IMR-90 (cell line): ENCODE results near the gene RNF31. TPM values are rescaled to one million over a fixed set of nuclear protein-coding genes. Genes with fewer than 3 reads are reported as not detected.

Source experiments
- ATAC-seq: fragments of 200-7000 bp; cut with Tn5 transposase; 2 replicates; pipeline ENCODE4 v1.9.1; 2020; ENCODE audit warnings: low read depth, mild to moderate bottlenecking, moderate library complexity
- BruUV-seq: library from RNA; stranded (reverse); fragments of 400-500 nt; replicated peaks from 2 replicates; lab custom pipeline; 2021; lab: Mats Ljungman, UMichigan
- CTCF ChIA-PET: fragments of 300-600 bp; formaldehyde crosslinking; extraction: SDS; loops from one replicate; lab custom pipeline; 2021; ENCODE audit warnings: antibody characterized with exemption; lab: Yijun Ruan, JAX
- POLR2A ChIA-PET: fragments of 300-600 bp; sonication (Branson Sonifier 250); formaldehyde crosslinking; loops from one replicate; lab custom pipeline; 2022; ENCODE audit warnings: antibody characterized with exemption; ENCODE audit not compliant: unreplicated experiment; lab: Charles Lee
- DNase-seq: peaks from one replicate; pipeline ENCODE4 v3.0.0; 2013
- H2AFZ ChIP-seq: replicated peaks from 2 replicates; pipeline ENCODE3; 2013; ENCODE audit warnings: low read length, mild to moderate bottlenecking; ENCODE audit not compliant: poor library complexity
- H2AK5ac ChIP-seq: 2 replicates; pipeline ENCODE4 v1.6.1; 2013; ENCODE audit warnings: low read depth, low read length, inconsistent platforms
- H2AK9ac ChIP-seq: replicated peaks from 2 replicates; pipeline ENCODE3; 2013; ENCODE audit warnings: mild to moderate bottlenecking, low read depth, low read length, moderate library complexity; ENCODE audit not compliant: poor library complexity
- H2BK120ac ChIP-seq: 2 replicates; pipeline ENCODE4 v1.6.1; 2013; ENCODE audit warnings: low read depth, low read length, inconsistent platforms
- H2BK15ac ChIP-seq: 3 replicates; pipeline ENCODE4 v1.6.1; 2013; ENCODE audit warnings: low read depth, low read length, inconsistent platforms
- H2BK20ac ChIP-seq: 2 replicates; pipeline ENCODE4 v1.6.1; 2013; ENCODE audit warnings: low read depth, mild to moderate bottlenecking, inconsistent platforms, low read length, moderate library complexity
- H2BK5ac ChIP-seq: 2 replicates; pipeline ENCODE4 v1.6.1; 2013; ENCODE audit warnings: mild to moderate bottlenecking, low read depth, low read length, inconsistent platforms; ENCODE audit not compliant: poor library complexity, severe bottlenecking
- H3K14ac ChIP-seq: replicated peaks from 2 replicates; pipeline ENCODE4 v1.6.1; 2013; ENCODE audit warnings: low read depth, low read length, inconsistent platforms
- H3K18ac ChIP-seq: 2 replicates; pipeline ENCODE4 v1.6.1; 2013; ENCODE audit warnings: low read depth, low read length, control low read depth
- H3K23ac ChIP-seq: 2 replicates; pipeline ENCODE4 v1.6.1; 2013; ENCODE audit warnings: low read depth, low read length, inconsistent platforms
- H3K27ac ChIP-seq: 2 replicates; pipeline ENCODE4 v1.5.1; 2013; ENCODE audit warnings: mild to moderate bottlenecking, control low read depth, low read length; ENCODE audit not compliant: insufficient read depth
- H3K27me3 ChIP-seq: 2 replicates; pipeline ENCODE4 v1.6.1; 2013; ENCODE audit warnings: low read length; ENCODE audit not compliant: control insufficient read depth, insufficient read depth
- H3K36me3 ChIP-seq: 2 replicates; pipeline ENCODE4 v1.6.1; 2013; ENCODE audit warnings: low read length, mixed read lengths; ENCODE audit not compliant: control insufficient read depth, insufficient read depth
- H3K4ac ChIP-seq: 2 replicates; pipeline ENCODE4 v1.6.1; 2013; ENCODE audit warnings: low read depth, low read length, inconsistent platforms
- H3K4me1 ChIP-seq: 2 replicates; pipeline ENCODE4 v1.6.1; 2013; ENCODE audit warnings: low read length, mixed read lengths; ENCODE audit not compliant: control insufficient read depth, insufficient read depth
- H3K4me2 ChIP-seq: 2 replicates; pipeline ENCODE4 v1.6.1; 2013; ENCODE audit warnings: low read depth, mild to moderate bottlenecking, control low read depth, low read length, moderate library complexity
- H3K4me3 ChIP-seq: 2 replicates; pipeline ENCODE4 v1.5.1; 2013; ENCODE audit warnings: low read depth, mild to moderate bottlenecking, control low read depth, low read length, moderate library complexity; ENCODE audit not compliant: insufficient read depth
- H3K56ac ChIP-seq: 2 replicates; pipeline ENCODE4 v1.6.1; 2013; ENCODE audit warnings: low read length, inconsistent platforms; ENCODE audit not compliant: insufficient read depth; ENCODE audit errors: extremely low read depth
- H3K79me1 ChIP-seq, 2 experiments: 2 replicates each; pipeline ENCODE4 v1.6.1; 2013; ENCODE audit warnings: low read length in 2 of 2, inconsistent platforms in 1 of 2, low read depth in 1 of 2
- H3K9ac ChIP-seq: 2 replicates; pipeline ENCODE4 v1.6.1; 2013; ENCODE audit warnings: low read depth, low read length, control low read depth
- H3K9me1 ChIP-seq: 2 replicates; pipeline ENCODE4 v1.6.1; 2013; ENCODE audit warnings: low read length, inconsistent platforms; ENCODE audit not compliant: insufficient read depth
- H3K9me3 ChIP-seq: 2 replicates; pipeline ENCODE4 v1.6.1; 2013; ENCODE audit warnings: low read length; ENCODE audit not compliant: control insufficient read depth, insufficient read depth
- H4K20me1 ChIP-seq: 2 replicates; pipeline ENCODE4 v1.6.1; 2013; ENCODE audit warnings: low read length, inconsistent platforms; ENCODE audit not compliant: insufficient read depth
- H4K5ac ChIP-seq: 2 replicates; pipeline ENCODE4 v1.6.1; 2013; ENCODE audit warnings: mild to moderate bottlenecking, low read depth, low read length, control low read depth
- H4K8ac ChIP-seq, 2 experiments: 2 replicates each; pipeline ENCODE4 v1.6.1; 2013; ENCODE audit warnings: low read depth in 2 of 2, low read length in 2 of 2, control low read depth in 1 of 2, inconsistent platforms in 1 of 2
- H4K91ac ChIP-seq: 2 replicates; pipeline ENCODE4 v1.6.1; 2013; ENCODE audit warnings: low read depth, low read length, inconsistent platforms; ENCODE audit not compliant: insufficient read depth
- BHLHE40 ChIP-seq: fragments of 150-350 bp; IDR thresholded peaks from 2 replicates; pipeline ENCODE4 v1.6.1; 2016; ENCODE audit warnings: mild to moderate bottlenecking, low read depth, low read length
- CHD1 ChIP-seq: IDR thresholded peaks from 2 replicates; pipeline ENCODE4 v1.6.1; 2012; ENCODE audit warnings: low read depth, low read length, improper control_type of control experiment
- FOS ChIP-seq: fragments of 150-350 bp; IDR thresholded peaks from 2 replicates; pipeline ENCODE4 v1.6.1; 2016; ENCODE audit warnings: low read depth, low read length
- MAFK ChIP-seq: IDR thresholded peaks from 2 replicates; pipeline ENCODE4 v1.6.1; 2012; ENCODE audit warnings: low read depth, low read length, improper control_type of control experiment
- MAZ ChIP-seq: IDR thresholded peaks from 2 replicates; pipeline ENCODE4 v1.6.1; 2012; ENCODE audit warnings: low read depth, mild to moderate bottlenecking, low read length, improper control_type of control experiment, moderate library complexity, borderline replicate concordance
- NFE2L2 ChIP-seq: fragments of 150-350 bp; IDR thresholded peaks from 2 replicates; pipeline ENCODE4 v1.6.1; 2016; ENCODE audit warnings: low read depth, mild to moderate bottlenecking, low read length
- POLR2A ChIP-seq: IDR thresholded peaks from 2 replicates; pipeline ENCODE4 v1.6.1; 2012; ENCODE audit warnings: mild to moderate bottlenecking, low read depth, low read length
- RAD21 ChIP-seq: IDR thresholded peaks from 2 replicates; pipeline ENCODE4 v1.6.1; 2012; ENCODE audit warnings: low read length, improper control_type of control experiment
- RCOR1 ChIP-seq: IDR thresholded peaks from 2 replicates; pipeline ENCODE4 v1.6.1; 2012; ENCODE audit warnings: mild to moderate bottlenecking, low read length, improper control_type of control experiment; ENCODE audit not compliant: insufficient replicate concordance
- RFX5 ChIP-seq: IDR thresholded peaks from 2 replicates; pipeline ENCODE4 v1.8.0; 2012; ENCODE audit warnings: low read depth, mild to moderate bottlenecking, low read length, moderate library complexity
- SMC3 ChIP-seq: fragments of 150-350 bp; IDR thresholded peaks from 2 replicates; pipeline ENCODE4 v1.6.1; 2016; ENCODE audit warnings: low read depth, mild to moderate bottlenecking, antibody characterized with exemption, low read length, moderate library complexity
- WGBS, 2 experiments: methylation state at CpG; one replicate each; pipeline versions ENCODE4 v1.1.5 to v1.1.7; 2013; ENCODE audit warnings: missing lambda C conversion rate in 2 of 2; ENCODE audit not compliant: insufficient read length in 1 of 2; ENCODE audit errors: extremely low coverage in 2 of 2; 5-methylcytosine and 5-hydroxymethylcytosine counted together
- dilution Hi-C: fragments of 300-500 bp; cut with HindIII; formaldehyde crosslinking; loops from one replicate; pipeline ENCODE4 v1.14.3; 2018; ENCODE audit warnings: low sequenced_read_pairs; ENCODE audit not compliant: unreplicated experiment
- in situ Hi-C: fragments of 300-500 bp; cut with MboI; formaldehyde crosslinking; loops from 3 replicates; pipeline ENCODE4 v1.14.3; 2019; ENCODE audit warnings: low sequenced_read_pairs, inconsistent platforms, mixed read lengths
- intact Hi-C: fragments of 100-400 bp; cut with micrococcal nuclease; formaldehyde crosslinking; loops from 2 replicates; pipeline ENCODE4 v1.10.0; 2022
- polyA plus RNA-seq, 3 experiments: library from polyadenylated mRNA; depleted of rRNA; stranded (reverse); fragments of >200 nt; gene quantifications; 2 replicates each; pipeline ENCODE4 v1.2.3, GENCODE V29; 2012; ENCODE audit warnings: low replicate concordance in 1 of 3
- total RNA-seq: library from RNA; depleted of rRNA; stranded (reverse); fragments of >200 nt; gene quantifications from 2 replicates; pipeline ENCODE4 v1.2.3, GENCODE V29; 2012
- TF ChIP-seq, protein P1 (sequence below): fragments of 150-350 bp; IDR thresholded peaks from 2 replicates; pipeline ENCODE4 v1.6.1; 2017; ENCODE audit warnings: mild to moderate bottlenecking, antibody characterized with exemption, low read length, low read depth
- TF ChIP-seq, protein P2 (sequence below): conservative IDR thresholded peaks from 2 replicates; pipeline ENCODE4 v1.5.1; 2012; ENCODE audit warnings: mild to moderate bottlenecking, low read depth, low read length, improper control_type of control experiment

Gene RNF31
- total and polyA plus RNA-seq, 2 of the 4 experiments (the other 2 are of a cell fraction): 31.6 to 37.5 TPM

DNA sequence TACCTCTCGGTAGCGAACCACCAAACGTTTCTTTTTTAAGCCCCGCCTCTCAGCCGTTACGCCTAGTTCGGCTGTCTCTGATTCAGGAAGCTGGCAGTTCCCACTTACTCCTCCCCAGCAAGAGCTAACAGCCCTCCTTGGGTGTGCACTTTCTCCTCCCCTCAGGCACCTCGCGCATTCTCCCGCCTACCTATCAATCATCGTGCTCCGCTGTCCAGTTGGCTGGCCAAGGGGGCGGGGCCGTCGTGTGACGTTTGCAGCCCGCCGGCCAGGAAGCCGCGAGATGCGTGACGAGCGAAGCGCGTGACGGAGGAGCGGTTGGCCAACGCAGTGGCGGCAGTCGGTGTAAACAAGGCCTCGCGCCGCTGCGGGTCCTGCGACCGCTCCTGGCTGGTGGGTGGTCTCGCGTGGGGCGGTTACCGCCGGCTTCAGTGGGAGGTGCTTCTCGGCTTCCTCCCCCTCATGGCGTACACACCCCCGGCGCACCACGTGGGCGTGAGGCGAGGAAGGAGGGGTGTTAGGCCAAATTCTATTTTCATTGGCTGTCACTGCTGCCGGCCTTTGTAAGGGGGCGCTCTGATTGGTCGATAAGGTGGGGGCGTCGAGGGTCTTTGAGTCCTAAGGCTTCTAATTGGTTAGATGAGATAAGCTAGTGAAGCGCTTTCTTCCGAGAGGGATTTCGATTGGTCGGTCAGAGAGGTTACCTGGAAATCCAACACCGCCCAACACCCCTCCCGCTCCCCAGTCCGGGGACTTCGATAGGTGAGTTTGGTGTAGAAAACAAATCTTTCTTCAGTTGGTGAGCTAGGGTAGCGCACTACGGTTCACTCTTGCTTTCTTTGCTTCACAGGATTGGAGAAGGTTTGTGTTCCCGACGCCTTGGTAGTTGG is 32.5 kb upstream of the RNF31 start, which contains the start of the genes DCAF11 and NRL:
TSS of gene DCAF11 (plus strand) at position 246 of the 890 bp plus-strand sequence. CDS start 818 bp downstream, outside the sequence.
TSS of gene NRL (minus strand) at position 418 of the 890 bp plus-strand sequence. CDS start 32,101 bp downstream, outside the sequence.
- dilution Hi-C loops: no loop called here
- peak; percentile 90 for ATAC-seq
- TF ChIP-seq MAZ (peak; percentile 82; the same call in 1 of the 2 replicates), CHD1 (no peak), RFX5 (peak; percentile 4; the same call in 1 of the 2 replicates), RCOR1 (no peak), RAD21 (no peak), POLR2A (peak; percentile 30; the same call in 1 of the 2 replicates), MAFK (0 out of 2 replicates have a peak, but pooled peaks have one; percentile 25), BHLHE40 (peak; percentile 73), FOS (peak; percentile 84; the same call in 1 of the 2 replicates), SMC3 (no peak), NFE2L2 (no peak)
- TF ChIP-seq, protein P1, sequence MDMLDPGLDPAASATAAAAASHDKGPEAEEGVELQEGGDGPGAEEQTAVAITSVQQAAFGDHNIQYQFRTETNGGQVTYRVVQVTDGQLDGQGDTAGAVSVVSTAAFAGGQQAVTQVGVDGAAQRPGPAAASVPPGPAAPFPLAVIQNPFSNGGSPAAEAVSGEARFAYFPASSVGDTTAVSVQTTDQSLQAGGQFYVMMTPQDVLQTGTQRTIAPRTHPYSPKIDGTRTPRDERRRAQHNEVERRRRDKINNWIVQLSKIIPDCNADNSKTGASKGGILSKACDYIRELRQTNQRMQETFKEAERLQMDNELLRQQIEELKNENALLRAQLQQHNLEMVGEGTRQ: peak; percentile 96
- TF ChIP-seq, protein P2, sequence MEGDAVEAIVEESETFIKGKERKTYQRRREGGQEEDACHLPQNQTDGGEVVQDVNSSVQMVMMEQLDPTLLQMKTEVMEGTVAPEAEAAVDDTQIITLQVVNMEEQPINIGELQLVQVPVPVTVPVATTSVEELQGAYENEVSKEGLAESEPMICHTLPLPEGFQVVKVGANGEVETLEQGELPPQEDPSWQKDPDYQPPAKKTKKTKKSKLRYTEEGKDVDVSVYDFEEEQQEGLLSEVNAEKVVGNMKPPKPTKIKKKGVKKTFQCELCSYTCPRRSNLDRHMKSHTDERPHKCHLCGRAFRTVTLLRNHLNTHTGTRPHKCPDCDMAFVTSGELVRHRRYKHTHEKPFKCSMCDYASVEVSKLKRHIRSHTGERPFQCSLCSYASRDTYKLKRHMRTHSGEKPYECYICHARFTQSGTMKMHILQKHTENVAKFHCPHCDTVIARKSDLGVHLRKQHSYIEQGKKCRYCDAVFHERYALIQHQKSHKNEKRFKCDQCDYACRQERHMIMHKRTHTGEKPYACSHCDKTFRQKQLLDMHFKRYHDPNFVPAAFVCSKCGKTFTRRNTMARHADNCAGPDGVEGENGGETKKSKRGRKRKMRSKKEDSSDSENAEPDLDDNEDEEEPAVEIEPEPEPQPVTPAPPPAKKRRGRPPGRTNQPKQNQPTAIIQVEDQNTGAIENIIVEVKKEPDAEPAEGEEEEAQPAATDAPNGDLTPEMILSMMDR: no peak

More for the DNA sequence above, 32.5 kb upstream of the RNF31 start, which contains the start of the genes DCAF11 and NRL:
- POLR2A ChIA-PET: interaction anchor here (1.0 to 1.8 kb wide), 2 partner anchors 21 to 32 kb away, joined by 6 to 7 read pairs; partner anchors contain the start of genes PSME1 and PSME2
- Histone ChIP-seq H3K4me1 (peaks cover 3% of the 10 kb centered on the region; the same call in 1 of the 2 replicates), H3K9me1 (peaks cover 8% of the 10 kb centered on the region; the same call in 1 of the 2 replicates), H4K91ac (peak within 1 kb of the TSS; percentile 98), H3K4ac (peak within 1 kb of the TSS; percentile 97), H2AFZ (peak within 1 kb of the TSS; percentile 99), H3K9ac (peak within 1 kb of the TSS; percentile 76), H4K20me1 (no peaks in the 10 kb centered on the region), H2BK5ac (peak within 1 kb of the TSS; percentile 97), H3K23ac (peak within 1 kb of the TSS; percentile 95), H3K56ac (peak within 1 kb of the TSS; percentile 94), H2BK15ac (peak within 1 kb of the TSS; percentile 33; the same call in 1 of the 3 replicates), H3K36me3 (peaks cover 15% of the 10 kb centered on the region), H2BK20ac (peak within 1 kb of the TSS; percentile 50), H4K8ac (peak within 1 kb of the TSS; percentile 94 to 99), H3K79me1 (peaks cover 10 to 16% of the 10 kb centered on the region in 2 experiments; a peak in 2 of 4 replicates), H3K4me2 (peak within 1 kb of the TSS; percentile 89), H3K14ac (peak within 1 kb of the TSS; percentile 78), H3K27me3 (no peaks in the 10 kb centered on the region), H2AK9ac (peak within 1 kb of the TSS; percentile 99), H3K27ac (peak within 1 kb of the TSS; percentile 91), H2BK120ac (peak within 1 kb of the TSS; percentile 90), H2AK5ac (peak within 1 kb of the TSS; percentile 72), H3K4me3 (peak within 1 kb of the TSS; percentile 74), H3K9me3 (no peaks in the 10 kb centered on the region), H3K18ac (peak within 1 kb of the TSS; percentile 70), H4K5ac (peak within 1 kb of the TSS; percentile 81)
- DNase-seq: peak; percentile 100
- WGBS, 2 experiments: 0% methylated on average over 25 of the region's 65 CpGs; no CpG with 5 or more reads in 1 of the 2 experiments
- intact Hi-C loops (loop anchor here (1.0 to 2.0 kb wide), 2 partner anchors 26 to 47 kb away; partner anchors contain the start of genes EMC9 and IRF9), in situ Hi-C loops (no loop called here)
- CTCF ChIA-PET: interaction anchor here (0.5 to 1.8 kb wide), 5 partner anchors 9 to 1213 kb away, joined by 3 to 7 read pairs (median 3); partner anchors contain the start of gene IRF9
- BruUV-seq: no TSS peak
